HepG2 (cell line): ENCODE measurements around the gene APRT. TPM values are rescaled to one million over a fixed set of nuclear protein-coding genes. Genes with fewer than 3 reads are reported as not detected.

Source experiments
- GATAD1 ChIP-seq: IDR thresholded peaks from 2 replicates; pipeline ENCODE4 v1.6.1; 2016; ENCODE audit warnings: missing genetic modification reagents, missing compliant biosample characterization
- IKZF1 ChIP-seq: fragments of 450-650 bp; IDR thresholded peaks from 2 replicates; pipeline ENCODE4 v1.7.1; 2016
- PAX8 ChIP-seq: sonication (generic); formaldehyde crosslinking; IDR thresholded peaks from 2 replicates; pipeline ENCODE4 v1.8.0; 2022; ENCODE audit warnings: mild to moderate bottlenecking, missing genetic modification reagents, borderline replicate concordance
- PRDM15 ChIP-seq: sonication (generic); formaldehyde crosslinking; IDR thresholded peaks from 2 replicates; pipeline ENCODE4 v1.4.0; 2020; ENCODE audit warnings: missing genetic modification reagents
- RFX1 ChIP-seq: fragments of 450-650 bp; IDR thresholded peaks from 2 replicates; pipeline ENCODE4 v1.6.1; 2017
- STAT5B ChIP-seq: sonication (generic); formaldehyde crosslinking; IDR thresholded peaks from 2 replicates; pipeline ENCODE4 v1.4.0; 2020; ENCODE audit warnings: missing genetic modification reagents
- SUZ12 ChIP-seq: fragments of 150-350 bp; IDR thresholded peaks from 2 replicates; pipeline ENCODE4 v1.6.1; 2014; ENCODE audit warnings: low read depth, low read length
- TAF1 ChIP-seq: sonication (generic); formaldehyde crosslinking; IDR thresholded peaks from 2 replicates; pipeline ENCODE4 v1.4.0; 2020; ENCODE audit warnings: missing genetic modification reagents
- TP53 ChIP-seq: sonication (generic); formaldehyde crosslinking; conservative IDR thresholded peaks from 2 replicates; pipeline ENCODE4 v1.4.0; 2020; ENCODE audit warnings: missing genetic modification reagents
- ZBTB38 ChIP-seq: sonication (generic); formaldehyde crosslinking; IDR thresholded peaks from 2 replicates; pipeline ENCODE4 v1.5.1; 2020; ENCODE audit warnings: mild to moderate bottlenecking, missing genetic modification reagents
- ZBTB42 ChIP-seq: sonication (generic); formaldehyde crosslinking; IDR thresholded peaks from 2 replicates; pipeline ENCODE4 v1.5.0; 2020; ENCODE audit warnings: mild to moderate bottlenecking, missing genetic modification reagents
- ZNF224 ChIP-seq: sonication (generic); formaldehyde crosslinking; IDR thresholded peaks from 2 replicates; pipeline ENCODE4 v1.5.0; 2020; ENCODE audit warnings: mild to moderate bottlenecking, missing genetic modification reagents
- ZNF234 ChIP-seq: sonication (generic); formaldehyde crosslinking; conservative IDR thresholded peaks from 2 replicates; pipeline ENCODE4 v1.5.1; 2020; ENCODE audit warnings: mild to moderate bottlenecking, missing genetic modification reagents
- ZNF432 ChIP-seq: sonication (generic); formaldehyde crosslinking; IDR thresholded peaks from 2 replicates; pipeline ENCODE4 v1.5.0; 2020; ENCODE audit warnings: missing genetic modification reagents, mild to moderate bottlenecking, borderline replicate concordance
- ZSCAN21 ChIP-seq: sonication (generic); formaldehyde crosslinking; IDR thresholded peaks from 2 replicates; pipeline ENCODE4 v1.8.0; 2022; ENCODE audit warnings: mild to moderate bottlenecking, missing genetic modification reagents, moderate library complexity, borderline replicate concordance
- polyA plus RNA-seq, 8 experiments: library from polyadenylated mRNA; depleted of rRNA in 3 of 8; stranded (reverse) in 7 of 8; unstranded in 1 of 8; fragments of >200 nt; fragmentation: Illumina TruSeq in 4 of 8; extraction: Trizol in 4 of 8; gene quantifications; 2 replicates each; pipeline versions ENCODE4 v1.2.1 to v1.2.3, GENCODE V29; 2011 to 2016; ENCODE audit warnings: low read depth in 4 of 8, missing spikeins in 1 of 8, mixed read lengths in 1 of 8; ENCODE audit not compliant: insufficient read depth in 1 of 8
- total RNA-seq, 5 experiments: library from RNA; depleted of rRNA; stranded (reverse); fragments of >200 nt; fragmentation: Illumina TruSeq; extraction: Trizol; gene quantifications; 2 replicates each; pipeline ENCODE4 v1.2.3, GENCODE V29; 2016; ENCODE audit warnings: low read depth in 1 of 5
- TF ChIP-seq, protein P1 (sequence below): sonication (generic); formaldehyde crosslinking; IDR thresholded peaks from 2 replicates; pipeline ENCODE4 v1.5.0; 2020; ENCODE audit warnings: missing genetic modification reagents
- TF ChIP-seq, protein P2 (sequence below): sonication (generic); formaldehyde crosslinking; IDR thresholded peaks from one replicate; pipeline ENCODE4 v1.5.1; 2020; ENCODE audit warnings: mild to moderate bottlenecking, missing genetic modification reagents; ENCODE audit errors: not compliant biosample characterization
- TF ChIP-seq, protein P3 (sequence below): sonication (generic); formaldehyde crosslinking; IDR thresholded peaks from 2 replicates; pipeline ENCODE4 v1.5.0; 2020; ENCODE audit warnings: missing genetic modification reagents, mild to moderate bottlenecking, borderline replicate concordance

The APRT gene
- total and polyA plus RNA-seq, 2 of the 13 experiments (the other 11 are each of a cell fraction or from before 2014, with no cell fraction given) = 155 to 242 TPM

- TF ChIP-seq PRDM15 (CRISPR knock-in tag) (no peak), ZNF432 (CRISPR knock-in tag) (no peak), IKZF1 (no peak), ZNF234 (CRISPR knock-in tag) (no peak), RFX1 (no peak), SUZ12 (no peak), TP53 (CRISPR knock-in tag) (no peak), ZBTB38 (CRISPR knock-in tag) (peak; percentile 95), PAX8 (CRISPR knock-in tag) (no peak), ZNF224 (CRISPR knock-in tag) (no peak), GATAD1 (peak; percentile 71), ZBTB42 (CRISPR knock-in tag) (no peak), ZSCAN21 (no peak; the same call in 1 of the 2 replicates), STAT5B (CRISPR knock-in tag) (no peak), TAF1 (CRISPR knock-in tag) (peak; percentile 36; the same call in 1 of the 2 replicates)
- TF ChIP-seq, protein P1, sequence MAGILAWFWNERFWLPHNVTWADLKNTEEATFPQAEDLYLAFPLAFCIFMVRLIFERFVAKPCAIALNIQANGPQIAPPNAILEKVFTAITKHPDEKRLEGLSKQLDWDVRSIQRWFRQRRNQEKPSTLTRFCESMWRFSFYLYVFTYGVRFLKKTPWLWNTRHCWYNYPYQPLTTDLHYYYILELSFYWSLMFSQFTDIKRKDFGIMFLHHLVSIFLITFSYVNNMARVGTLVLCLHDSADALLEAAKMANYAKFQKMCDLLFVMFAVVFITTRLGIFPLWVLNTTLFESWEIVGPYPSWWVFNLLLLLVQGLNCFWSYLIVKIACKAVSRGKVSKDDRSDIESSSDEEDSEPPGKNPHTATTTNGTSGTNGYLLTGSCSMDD (CRISPR knock-in tag) = no peak
- TF ChIP-seq, protein P2, sequence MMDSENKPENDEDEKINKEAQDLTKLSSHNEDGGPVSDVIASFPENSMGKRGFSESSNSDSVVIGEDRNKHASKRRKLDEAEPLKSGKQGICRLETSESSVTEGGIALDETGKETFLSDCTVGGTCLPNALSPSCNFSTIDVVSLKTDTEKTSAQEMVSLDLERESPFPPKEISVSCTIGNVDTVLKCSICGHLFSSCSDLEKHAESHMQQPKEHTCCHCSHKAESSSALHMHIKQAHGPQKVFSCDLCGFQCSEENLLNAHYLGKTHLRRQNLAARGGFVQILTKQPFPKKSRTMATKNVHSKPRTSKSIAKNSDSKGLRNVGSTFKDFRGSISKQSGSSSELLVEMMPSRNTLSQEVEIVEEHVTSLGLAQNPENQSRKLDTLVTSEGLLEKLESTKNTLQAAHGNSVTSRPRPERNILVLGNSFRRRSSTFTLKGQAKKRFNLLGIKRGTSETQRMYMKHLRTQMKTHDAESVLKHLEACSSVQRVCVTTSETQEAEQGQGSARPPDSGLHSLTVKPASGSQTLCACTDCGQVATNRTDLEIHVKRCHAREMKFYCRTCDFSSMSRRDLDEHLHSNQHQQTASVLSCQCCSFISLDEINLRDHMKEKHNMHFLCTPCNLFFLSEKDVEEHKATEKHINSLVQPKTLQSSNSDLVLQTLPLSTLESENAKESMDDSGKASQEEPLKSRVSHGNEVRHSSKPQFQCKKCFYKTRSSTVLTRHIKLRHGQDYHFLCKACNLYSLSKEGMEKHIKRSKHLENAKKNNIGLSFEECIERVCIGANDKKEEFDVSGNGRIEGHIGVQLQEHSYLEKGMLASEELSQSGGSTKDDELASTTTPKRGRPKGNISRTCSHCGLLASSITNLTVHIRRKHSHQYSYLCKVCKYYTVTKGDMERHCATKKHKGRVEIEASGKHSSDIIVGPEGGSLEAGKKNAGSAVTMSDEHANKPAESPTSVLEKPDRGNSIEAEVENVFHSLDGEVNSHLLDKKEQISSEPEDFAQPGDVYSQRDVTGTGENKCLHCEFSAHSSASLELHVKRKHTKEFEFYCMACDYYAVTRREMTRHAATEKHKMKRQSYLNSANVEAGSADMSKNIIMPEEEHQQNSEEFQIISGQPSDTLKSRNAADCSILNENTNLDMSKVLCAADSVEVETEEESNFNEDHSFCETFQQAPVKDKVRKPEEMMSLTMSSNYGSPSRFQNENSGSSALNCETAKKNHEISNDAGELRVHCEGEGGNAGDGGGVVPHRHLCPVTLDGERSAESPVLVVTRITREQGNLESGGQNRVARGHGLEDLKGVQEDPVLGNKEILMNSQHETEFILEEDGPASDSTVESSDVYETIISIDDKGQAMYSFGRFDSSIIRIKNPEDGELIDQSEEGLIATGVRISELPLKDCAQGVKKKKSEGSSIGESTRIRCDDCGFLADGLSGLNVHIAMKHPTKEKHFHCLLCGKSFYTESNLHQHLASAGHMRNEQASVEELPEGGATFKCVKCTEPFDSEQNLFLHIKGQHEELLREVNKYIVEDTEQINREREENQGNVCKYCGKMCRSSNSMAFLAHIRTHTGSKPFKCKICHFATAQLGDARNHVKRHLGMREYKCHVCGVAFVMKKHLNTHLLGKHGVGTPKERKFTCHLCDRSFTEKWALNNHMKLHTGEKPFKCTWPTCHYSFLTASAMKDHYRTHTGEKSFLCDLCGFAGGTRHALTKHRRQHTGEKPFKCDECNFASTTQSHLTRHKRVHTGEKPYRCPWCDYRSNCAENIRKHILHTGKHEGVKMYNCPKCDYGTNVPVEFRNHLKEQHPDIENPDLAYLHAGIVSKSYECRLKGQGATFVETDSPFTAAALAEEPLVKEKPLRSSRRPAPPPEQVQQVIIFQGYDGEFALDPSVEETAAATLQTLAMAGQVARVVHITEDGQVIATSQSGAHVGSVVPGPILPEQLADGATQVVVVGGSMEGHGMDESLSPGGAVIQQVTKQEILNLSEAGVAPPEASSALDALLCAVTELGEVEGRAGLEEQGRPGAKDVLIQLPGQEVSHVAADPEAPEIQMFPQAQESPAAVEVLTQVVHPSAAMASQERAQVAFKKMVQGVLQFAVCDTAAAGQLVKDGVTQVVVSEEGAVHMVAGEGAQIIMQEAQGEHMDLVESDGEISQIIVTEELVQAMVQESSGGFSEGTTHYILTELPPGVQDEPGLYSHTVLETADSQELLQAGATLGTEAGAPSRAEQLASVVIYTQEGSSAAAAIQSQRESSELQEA (CRISPR knock-in tag) = no peak
- TF ChIP-seq, protein P3, sequence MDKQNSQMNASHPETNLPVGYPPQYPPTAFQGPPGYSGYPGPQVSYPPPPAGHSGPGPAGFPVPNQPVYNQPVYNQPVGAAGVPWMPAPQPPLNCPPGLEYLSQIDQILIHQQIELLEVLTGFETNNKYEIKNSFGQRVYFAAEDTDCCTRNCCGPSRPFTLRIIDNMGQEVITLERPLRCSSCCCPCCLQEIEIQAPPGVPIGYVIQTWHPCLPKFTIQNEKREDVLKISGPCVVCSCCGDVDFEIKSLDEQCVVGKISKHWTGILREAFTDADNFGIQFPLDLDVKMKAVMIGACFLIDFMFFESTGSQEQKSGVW = no peak
These were observed 48.1 kb downstream of the APRT start (continued) for GRCh38 chr16:88763502-88764053.
